ENCODE measurements around the gene GRIFIN.

Gene GRIFIN

DNA sequence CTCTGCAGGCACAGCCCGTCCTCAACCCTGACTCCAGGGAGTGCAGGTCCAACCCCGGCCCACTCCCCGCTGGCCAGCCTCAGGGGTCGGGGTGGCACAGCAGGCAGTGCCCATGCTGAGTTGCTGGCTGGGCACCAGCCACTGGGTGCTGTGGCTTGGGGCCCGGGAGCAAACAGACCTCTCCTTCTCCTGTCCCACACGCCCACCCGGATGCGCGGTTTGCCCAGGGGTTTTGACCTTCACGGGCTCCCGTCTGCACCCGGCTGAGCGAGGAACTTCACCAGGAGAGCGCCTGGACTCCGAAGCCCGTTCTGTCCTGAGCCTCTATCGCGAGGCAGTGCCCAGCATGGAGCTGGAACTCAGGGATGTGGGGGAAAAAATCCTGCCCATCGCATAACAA, 2.6 kb upstream of the GRIFIN start:
- no peak for TF ChIP-seq JUND (IDR thresholded peaks at IDR 0.05; ENCODE audit: low read depth)
- in situ Hi-C loops (cut with HindIII; ENCODE audit: low pct_unique_long_range_greater_than_20kb, low sequenced_read_pairs): no loop called here
- no peak for DNase-seq (ENCODE audit: low read depth in 1 of 2, low spot score in 1 of 2)

DNA sequence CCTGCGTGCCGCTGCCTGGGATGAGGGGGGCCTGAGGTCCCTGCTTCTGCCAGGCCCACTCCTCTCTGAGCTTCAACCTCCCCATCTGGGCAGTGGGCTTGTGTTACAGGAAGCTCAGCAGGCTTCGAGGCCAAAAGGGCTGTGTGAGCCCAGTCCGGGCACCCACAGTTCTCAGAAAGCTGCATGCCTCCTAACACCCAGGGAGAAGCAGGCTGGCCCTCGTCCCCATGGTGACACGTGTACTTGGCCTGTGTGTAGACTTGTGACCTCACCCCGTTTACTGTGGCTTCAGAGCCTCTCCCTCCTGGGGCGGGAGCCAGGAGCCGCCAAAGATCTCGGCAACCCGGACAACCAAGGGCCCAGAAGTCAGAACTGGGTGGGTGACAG, 2.2 kb upstream of the GRIFIN start:
- no peak for TF ChIP-seq JUND (IDR thresholded peaks at IDR 0.05; ENCODE audit: low read depth)
- peak; percentile 63 to 64 for DNase-seq (ENCODE audit: low read depth in 1 of 2, low spot score in 1 of 2)
- in situ Hi-C loops (cut with HindIII; ENCODE audit: low pct_unique_long_range_greater_than_20kb, low sequenced_read_pairs): no loop called here

DNA sequence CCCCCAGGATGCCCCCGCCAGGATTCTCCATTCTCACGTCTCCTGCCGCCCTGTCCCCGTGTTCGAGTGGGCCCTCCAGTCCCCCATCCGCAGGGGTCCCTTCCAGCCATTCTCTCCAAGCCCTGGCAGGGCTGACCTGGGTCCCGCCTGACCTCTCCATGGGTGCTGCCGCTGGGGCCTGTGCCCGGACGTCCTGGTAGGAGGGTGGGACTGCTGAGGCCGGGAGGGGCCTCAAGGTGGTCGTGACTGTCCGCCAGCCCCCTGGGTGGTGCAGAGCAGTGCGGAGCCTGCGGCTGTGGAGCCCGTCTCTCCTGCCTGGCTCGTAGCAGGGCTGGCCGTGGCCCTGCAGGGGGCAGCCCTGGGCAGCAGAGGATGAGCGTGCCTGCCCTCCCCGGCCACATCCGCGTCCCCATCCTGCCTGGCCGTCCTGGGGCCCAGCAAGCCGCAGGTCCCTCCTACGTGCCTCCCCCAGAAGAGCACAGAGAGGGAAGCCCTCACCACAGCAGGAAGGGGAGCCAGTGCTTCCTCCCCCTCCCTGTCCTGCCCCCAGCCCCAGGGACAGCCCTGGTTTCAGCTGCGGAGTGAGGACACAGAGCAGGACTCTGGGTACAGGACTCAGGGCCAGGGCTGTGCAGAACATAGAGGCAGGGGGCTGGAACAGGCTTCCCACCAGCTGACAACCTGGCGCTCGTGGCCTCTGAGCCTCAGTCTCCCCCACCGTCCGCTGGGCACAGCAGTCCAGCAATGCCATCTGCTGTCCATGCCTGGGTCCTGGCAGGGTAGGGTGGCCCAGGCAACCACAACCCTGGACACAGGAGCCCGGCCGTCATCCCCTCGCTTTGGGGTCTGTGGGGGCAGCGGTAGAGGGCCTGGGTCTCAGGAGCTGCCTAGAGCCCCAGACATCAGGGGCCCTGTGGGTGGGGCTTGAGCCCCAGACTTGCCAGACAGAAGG, 1.5 kb upstream of the GRIFIN start:
- TF ChIP-seq JUND (IDR thresholded peaks at IDR 0.05; ENCODE audit: low read depth): no peak
- in situ Hi-C loops (cut with HindIII; ENCODE audit: low pct_unique_long_range_greater_than_20kb, low sequenced_read_pairs): no loop called here
- peak; percentile 78 to 96 for DNase-seq (ENCODE audit: low read depth in 1 of 2, low spot score in 1 of 2)

DNA sequence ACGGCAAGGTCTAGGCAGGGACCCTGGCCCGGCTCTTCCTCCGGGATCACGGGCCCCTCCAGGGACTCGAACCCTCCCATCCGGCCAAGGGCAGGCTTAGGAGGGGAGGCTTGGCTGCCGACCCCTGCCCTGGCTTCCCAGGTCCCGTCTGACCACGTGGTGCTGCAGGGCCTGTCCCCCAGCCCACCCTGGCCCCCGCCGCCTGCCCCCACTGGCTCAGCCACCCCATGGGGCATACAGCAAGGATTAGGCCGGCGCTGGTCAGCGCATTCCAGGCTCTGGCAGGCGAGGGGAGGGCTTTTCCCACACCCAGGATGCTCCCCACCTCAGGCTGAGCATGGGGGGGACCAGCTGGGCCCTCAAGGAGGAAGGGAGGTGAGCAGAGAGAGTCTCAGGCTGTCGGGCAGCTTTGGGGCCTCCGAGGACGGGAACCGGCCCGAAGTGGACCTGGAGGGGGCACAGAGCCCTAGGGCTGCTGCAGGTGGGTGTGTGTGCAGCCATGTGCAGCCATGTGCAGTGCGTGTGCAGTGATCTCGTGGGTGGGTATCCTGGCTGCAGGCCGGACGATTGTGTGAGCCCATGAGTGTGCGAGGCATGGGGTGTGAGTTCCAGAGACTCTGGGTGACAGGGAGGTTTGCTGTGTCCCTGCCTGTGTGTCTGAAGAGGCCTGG, 713 bp upstream of the GRIFIN start:
- no peak for DNase-seq (ENCODE audit: low read depth in 1 of 2, low spot score in 1 of 2)
- no peak for TF ChIP-seq JUND (IDR thresholded peaks at IDR 0.05; ENCODE audit: low read depth)
- in situ Hi-C loops (cut with HindIII; ENCODE audit: low pct_unique_long_range_greater_than_20kb, low sequenced_read_pairs): no loop called here

DNA sequence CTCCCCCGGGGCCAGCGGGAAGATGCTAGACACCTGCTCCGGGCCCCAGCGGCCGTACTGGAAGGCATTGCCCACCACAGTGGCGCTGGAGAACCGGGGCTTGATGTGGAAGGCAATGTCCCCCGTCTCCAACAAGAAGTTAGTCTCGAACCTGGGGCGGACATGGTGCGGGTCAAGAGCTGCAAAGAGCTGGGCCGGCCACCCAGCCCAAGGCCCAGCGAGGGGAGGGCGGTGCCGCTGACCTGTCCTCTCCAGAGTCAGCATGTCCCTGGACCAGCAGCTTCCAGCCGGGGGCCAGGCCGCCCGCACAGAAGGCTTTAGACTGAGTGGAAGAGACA, 551 bp downstream of the GRIFIN start:
- in situ Hi-C loops (cut with HindIII; ENCODE audit: low pct_unique_long_range_greater_than_20kb, low sequenced_read_pairs): no loop called here
- DNase-seq (ENCODE audit: low read depth in 1 of 2, low spot score in 1 of 2): no peak
- TF ChIP-seq JUND (IDR thresholded peaks at IDR 0.05; ENCODE audit: low read depth): no peak

DNA sequence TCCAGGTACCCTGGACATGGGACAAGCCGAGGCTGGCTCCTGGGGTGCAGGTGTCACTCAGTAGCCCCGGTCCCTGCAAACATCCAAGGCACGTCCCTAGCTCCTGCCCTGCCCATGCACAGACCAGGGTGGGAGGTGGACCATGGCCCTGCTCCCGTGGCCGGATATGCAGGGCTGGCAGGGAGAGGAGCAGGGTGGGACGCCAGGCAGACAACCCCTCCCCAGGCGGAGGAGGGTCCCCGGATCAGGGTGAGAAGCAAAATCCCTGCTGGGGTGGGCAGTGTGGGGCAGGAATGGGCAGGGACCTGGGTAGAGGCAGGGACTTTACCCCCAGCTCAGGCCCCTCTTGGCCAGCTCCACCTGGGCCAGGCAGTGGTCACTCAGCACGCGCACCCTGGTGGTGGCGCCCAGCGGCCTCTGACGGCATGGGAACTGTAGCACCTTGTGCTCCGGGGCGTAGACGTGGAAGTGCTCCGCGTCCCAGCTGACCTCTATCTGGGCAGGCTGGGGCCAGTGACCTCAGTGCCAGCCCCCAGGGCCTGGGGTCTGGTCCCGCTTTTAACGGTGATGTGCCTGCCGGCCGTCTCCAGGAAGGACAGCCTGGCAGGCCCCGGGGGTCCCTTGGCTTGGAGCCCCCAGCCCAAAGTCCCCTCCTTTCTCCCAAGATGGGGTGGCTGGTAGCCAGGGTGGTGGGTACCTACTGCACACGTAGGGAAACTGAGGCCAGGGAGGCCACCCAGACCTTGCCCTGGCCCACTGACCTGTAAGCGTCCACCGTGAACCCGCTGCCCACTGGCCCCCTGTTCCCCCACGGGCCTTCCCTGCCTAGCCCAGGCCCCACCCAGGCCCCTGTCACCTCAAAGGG, 1.2 kb downstream of the GRIFIN start:
- TF ChIP-seq JUND (IDR thresholded peaks at IDR 0.05; ENCODE audit: low read depth): no peak
- in situ Hi-C loops (cut with HindIII; ENCODE audit: low pct_unique_long_range_greater_than_20kb, low sequenced_read_pairs): no loop called here
- DNase-seq (ENCODE audit: low read depth in 1 of 2, low spot score in 1 of 2): no peak

DNA sequence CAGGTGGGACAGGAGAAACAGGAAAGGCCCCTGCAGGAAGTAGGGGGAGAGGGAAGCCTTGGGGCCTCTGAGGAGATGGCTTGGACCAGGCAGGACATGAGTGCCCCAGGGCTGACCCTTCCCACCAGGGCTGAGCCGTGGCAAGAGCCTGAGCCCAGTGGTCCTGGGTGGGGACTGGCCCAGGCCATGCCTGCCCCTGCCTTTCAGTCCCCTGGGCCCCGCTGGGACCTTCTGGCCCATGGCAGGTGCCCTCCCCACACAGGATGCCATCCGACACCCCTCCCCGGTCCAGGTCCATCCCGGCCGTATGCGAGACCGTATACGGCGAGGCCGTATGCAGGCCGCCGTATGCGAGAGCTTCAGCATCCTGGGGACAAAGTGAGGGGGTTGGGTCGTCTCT, 2.0 kb downstream of the GRIFIN start:
- no peak for TF ChIP-seq JUND (IDR thresholded peaks at IDR 0.05; ENCODE audit: low read depth)
- DNase-seq (ENCODE audit: low read depth in 1 of 2, low spot score in 1 of 2): no peak
- in situ Hi-C loops (cut with HindIII; ENCODE audit: low pct_unique_long_range_greater_than_20kb, low sequenced_read_pairs): no loop called here

DNA sequence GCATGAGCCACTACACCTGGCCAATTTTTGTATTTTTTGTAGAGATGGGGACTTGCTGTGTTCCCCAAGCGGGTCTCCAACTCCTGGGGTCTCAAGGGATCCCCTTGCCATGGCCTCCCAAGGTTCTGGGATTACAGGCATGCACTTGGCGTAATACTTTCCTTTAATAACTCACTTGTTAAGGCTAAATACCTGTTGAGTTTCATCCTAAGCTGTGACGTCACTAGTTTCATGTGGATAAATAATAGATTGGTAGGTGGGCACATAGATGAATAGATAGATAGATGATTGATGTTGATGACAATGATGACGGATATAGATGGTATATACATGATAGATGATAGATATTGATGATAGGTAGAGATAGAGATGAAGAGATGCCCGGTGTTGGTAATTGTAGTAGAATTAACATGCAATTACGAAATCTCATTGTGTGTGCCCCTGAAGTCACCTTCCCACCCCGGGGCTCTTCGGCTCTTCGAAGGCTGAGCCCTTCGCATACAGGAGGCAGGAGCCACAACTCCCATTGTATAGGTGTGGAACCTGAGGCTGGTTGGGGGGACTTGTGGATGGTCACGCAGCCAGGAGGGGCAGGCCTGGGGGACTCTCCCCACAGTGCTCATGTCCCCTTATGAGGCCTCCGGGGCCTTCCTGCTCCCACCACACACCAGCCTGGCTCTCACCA, 2.6 kb downstream of the GRIFIN start:
- DNase-seq (ENCODE audit: low read depth in 1 of 2, low spot score in 1 of 2): no peak
- in situ Hi-C loops (cut with HindIII; ENCODE audit: low pct_unique_long_range_greater_than_20kb, low sequenced_read_pairs): no loop called here
- TF ChIP-seq JUND (IDR thresholded peaks at IDR 0.05; ENCODE audit: low read depth): no peak

DNA sequence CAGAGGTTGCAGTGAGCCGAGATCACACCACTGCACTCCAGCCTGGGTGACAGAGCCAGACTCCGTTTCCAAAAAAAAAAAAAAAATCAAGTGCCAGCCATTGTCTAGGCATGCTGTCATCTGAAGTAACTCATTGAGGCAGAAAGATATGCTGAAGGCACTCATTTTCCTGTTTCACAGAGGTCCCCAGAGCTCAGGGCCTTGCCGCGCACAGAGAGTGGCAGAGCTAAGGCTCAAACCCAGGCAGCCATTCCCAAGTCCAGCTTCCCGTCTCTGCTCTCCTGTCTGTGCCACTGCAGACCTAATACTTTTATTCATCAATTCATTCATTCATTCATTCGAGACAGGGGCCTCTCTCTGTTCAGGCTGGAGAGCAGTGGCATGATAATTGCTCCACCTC, 3.5 kb downstream of the GRIFIN start:
- in situ Hi-C loops (cut with HindIII; ENCODE audit: low pct_unique_long_range_greater_than_20kb, low sequenced_read_pairs): no loop called here
- DNase-seq (ENCODE audit: low read depth in 1 of 2, low spot score in 1 of 2): peak in 1 of 2 experiments; percentile 46
- no peak for TF ChIP-seq JUND (IDR thresholded peaks at IDR 0.05; ENCODE audit: low read depth)

DNA sequence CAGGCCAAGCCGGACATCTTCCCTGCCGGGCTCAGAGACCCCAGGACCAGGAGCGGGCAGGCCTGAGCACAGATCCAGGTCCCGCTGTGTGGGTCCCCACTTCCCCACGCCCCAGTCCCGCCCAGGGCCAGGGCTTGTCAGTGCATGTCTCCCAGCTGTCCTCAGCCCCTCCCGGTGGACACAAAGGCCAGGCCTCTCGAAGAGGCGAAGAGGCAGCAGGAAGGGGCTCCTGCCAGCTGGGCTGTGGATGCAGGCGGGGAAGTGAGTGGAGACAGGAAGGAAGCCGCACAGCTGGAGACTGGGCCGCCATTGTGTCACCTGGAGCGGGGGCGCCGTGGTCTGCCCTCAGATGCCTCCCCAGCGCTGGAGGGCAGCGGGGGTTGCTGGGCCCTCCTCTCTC, 4.8 kb downstream of the GRIFIN start:
- in situ Hi-C loops (cut with HindIII; ENCODE audit: low pct_unique_long_range_greater_than_20kb, low sequenced_read_pairs): no loop called here
- no peak for DNase-seq (ENCODE audit: low read depth in 1 of 2, low spot score in 1 of 2)
- TF ChIP-seq JUND (IDR thresholded peaks at IDR 0.05; ENCODE audit: low read depth): no peak

DNA sequence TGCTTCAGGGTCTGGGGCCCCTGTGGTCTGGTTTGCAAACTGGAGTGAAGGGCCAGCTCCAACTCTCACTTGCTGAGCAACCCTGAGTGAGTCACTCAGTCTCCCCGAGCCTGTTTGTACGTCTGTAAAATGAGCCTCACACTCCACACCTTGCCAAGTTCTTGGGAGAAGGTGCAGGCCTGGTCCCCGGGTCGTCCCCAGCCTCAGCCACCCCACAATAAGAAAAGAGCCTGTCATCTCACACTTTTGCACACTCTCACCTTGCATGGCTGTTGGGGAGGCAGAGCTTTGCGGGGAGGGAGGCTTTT, 5.2 kb downstream of the GRIFIN start:
- no peak for TF ChIP-seq JUND (IDR thresholded peaks at IDR 0.05; ENCODE audit: low read depth)
- no peak for DNase-seq (ENCODE audit: low read depth in 1 of 2, low spot score in 1 of 2)
- in situ Hi-C loops (cut with HindIII; ENCODE audit: low pct_unique_long_range_greater_than_20kb, low sequenced_read_pairs): no loop called here
